ENCODE results near the gene KRT13.

- peak; percentile 86 for TF ChIP-seq CTCF (IDR thresholded peaks at IDR 0.05)
- no peak for TF ChIP-seq ZFX (IDR thresholded peaks at IDR 0.05; ENCODE audit: borderline replicate concordance)
Measured at GRCh38 chr17:41486809-41487530, 18.4 kb downstream of the KRT13 start.
